Fibroblast of lung (primary cell): ENCODE results near the gene SCAF1.

Experiments used
- EZH2 ChIP-seq: IDR thresholded peaks from 2 replicates; pipeline ENCODE4 v1.5.1; 2012; ENCODE audit warnings: low read length, control low read depth, mild to moderate bottlenecking; ENCODE audit errors: missing control alignments
- TF ChIP-seq, protein P1 (sequence below), 2 donors: IDR thresholded peaks in 1 of 2; conservative IDR thresholded peaks in 1 of 2; 1 replicate in 1 of 2; 2 replicates in 1 of 2; pipeline ENCODE4 v1.5.1; 2011 to 2012; ENCODE audit warnings: low read length in 2 of 2, control low read depth in 1 of 2, inconsistent platforms in 1 of 2, low read depth in 1 of 2, mild to moderate bottlenecking in 1 of 2

DNA sequence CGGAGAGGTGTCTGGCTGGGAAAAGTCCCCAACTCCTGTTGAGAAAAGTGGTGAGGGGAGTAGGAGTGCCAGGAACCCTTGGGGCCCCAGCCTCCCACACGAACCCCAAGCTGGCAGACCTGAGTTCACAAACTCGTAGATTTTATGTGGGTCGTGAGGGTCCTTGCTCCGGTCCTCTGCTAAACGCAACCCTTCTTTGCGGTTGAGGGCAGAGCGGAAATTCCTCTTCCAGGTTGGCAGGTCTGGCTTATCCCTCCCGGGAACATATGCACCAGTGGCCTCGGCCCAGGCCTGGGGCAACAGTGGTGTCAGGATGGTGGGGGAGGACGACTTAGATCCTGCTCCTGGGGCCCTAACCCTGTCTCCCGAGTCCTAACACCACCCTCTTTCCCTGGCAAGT, 21.2 kb downstream of the SCAF1 start:
- TF ChIP-seq EZH2 = no peak
- TF ChIP-seq, protein P1, sequence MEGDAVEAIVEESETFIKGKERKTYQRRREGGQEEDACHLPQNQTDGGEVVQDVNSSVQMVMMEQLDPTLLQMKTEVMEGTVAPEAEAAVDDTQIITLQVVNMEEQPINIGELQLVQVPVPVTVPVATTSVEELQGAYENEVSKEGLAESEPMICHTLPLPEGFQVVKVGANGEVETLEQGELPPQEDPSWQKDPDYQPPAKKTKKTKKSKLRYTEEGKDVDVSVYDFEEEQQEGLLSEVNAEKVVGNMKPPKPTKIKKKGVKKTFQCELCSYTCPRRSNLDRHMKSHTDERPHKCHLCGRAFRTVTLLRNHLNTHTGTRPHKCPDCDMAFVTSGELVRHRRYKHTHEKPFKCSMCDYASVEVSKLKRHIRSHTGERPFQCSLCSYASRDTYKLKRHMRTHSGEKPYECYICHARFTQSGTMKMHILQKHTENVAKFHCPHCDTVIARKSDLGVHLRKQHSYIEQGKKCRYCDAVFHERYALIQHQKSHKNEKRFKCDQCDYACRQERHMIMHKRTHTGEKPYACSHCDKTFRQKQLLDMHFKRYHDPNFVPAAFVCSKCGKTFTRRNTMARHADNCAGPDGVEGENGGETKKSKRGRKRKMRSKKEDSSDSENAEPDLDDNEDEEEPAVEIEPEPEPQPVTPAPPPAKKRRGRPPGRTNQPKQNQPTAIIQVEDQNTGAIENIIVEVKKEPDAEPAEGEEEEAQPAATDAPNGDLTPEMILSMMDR (conservative IDR thresholded peaks at IDR 0.05 in 1 of 2, IDR thresholded peaks at IDR 0.05 in 1 of 2; ENCODE audit: low read depth in 1 of 2, low read length in 2 of 2) = no peak
